CD8-positive, alpha-beta memory T cell (primary cell): ENCODE measurements around the gene COG5. TPM values are rescaled to one million over a fixed set of nuclear protein-coding genes. Genes with fewer than 3 reads are reported as not detected.
"Not testable (repeated sequence)": the region's sequence is repeated elsewhere in the genome, so short reads cannot be mapped to it uniquely, and the experiment has no call there.

Experiments used
- CTCF ChIA-PET: fragments of 350-600 bp; sonication (Branson Sonifier 250); formaldehyde crosslinking; loops from one replicate; lab custom pipeline; 2021; ENCODE audit warnings: antibody characterized with exemption; lab: Charles Lee
- POLR2A ChIA-PET: fragments of 350-600 bp; sonication (Branson Sonifier 250); formaldehyde crosslinking; loops from one replicate; lab custom pipeline; 2021; ENCODE audit warnings: antibody characterized with exemption; lab: Charles Lee
- DNase-seq, 5 donors: peaks; one replicate each; pipeline versions ENCODE4 v3.0.0 to v3.0.0-alpha.2; 2020 to 2022; ENCODE audit warnings: mixed read lengths in 1 of 5
- H3K27ac ChIP-seq: one replicate; pipeline ENCODE4 v1.7.0; 2013; ENCODE audit warnings: low read depth, mild to moderate bottlenecking, low read length, moderate library complexity
- H3K27me3 ChIP-seq: 2 replicates; pipeline ENCODE4 v1.7.0; 2013; ENCODE audit warnings: low read length, mild to moderate bottlenecking; ENCODE audit not compliant: insufficient read depth, poor library complexity, severe bottlenecking
- H3K36me3 ChIP-seq: 2 replicates; pipeline ENCODE4 v1.7.0; 2013; ENCODE audit warnings: mild to moderate bottlenecking, low read length, moderate library complexity; ENCODE audit not compliant: insufficient read depth
- H3K4me1 ChIP-seq: 2 replicates; pipeline ENCODE4 v1.7.0; 2013; ENCODE audit warnings: mild to moderate bottlenecking, low read length, moderate library complexity; ENCODE audit not compliant: insufficient read depth
- H3K4me3 ChIP-seq: 2 replicates; pipeline ENCODE4 v1.7.0; 2013; ENCODE audit warnings: mild to moderate bottlenecking, low read length
- H3K9me3 ChIP-seq: 2 replicates; pipeline ENCODE4 v1.7.0; 2013; ENCODE audit warnings: mild to moderate bottlenecking, low read length
- H3K27ac Mint-ChIP-seq, 8 donors: one replicate each; pipeline ENCODE4 v1.8.0; 2020 to 2021; ENCODE audit warnings: mixed read lengths in 8 of 8, mild to moderate bottlenecking in 6 of 8, inconsistent platforms in 3 of 8, moderate library complexity in 3 of 8
- H3K27me3 Mint-ChIP-seq, 2 donors: one replicate each; pipeline ENCODE4 v1.8.0; 2020 to 2021; ENCODE audit warnings: mixed read lengths in 2 of 2, mild to moderate bottlenecking in 1 of 2, moderate library complexity in 1 of 2
- H3K36me3 Mint-ChIP-seq, 3 donors: one replicate each; pipeline ENCODE4 v1.8.0; 2020 to 2021; ENCODE audit warnings: mixed read lengths in 3 of 3, inconsistent platforms in 1 of 3, mild to moderate bottlenecking in 1 of 3
- H3K4me1 Mint-ChIP-seq, 3 donors: one replicate each; pipeline ENCODE4 v1.8.0; 2020 to 2021; ENCODE audit warnings: mixed read lengths in 3 of 3, inconsistent platforms in 1 of 3, mild to moderate bottlenecking in 1 of 3
- H3K4me3 Mint-ChIP-seq, 7 donors: one replicate each; pipeline ENCODE4 v1.8.0; 2020 to 2021; ENCODE audit warnings: mixed read lengths in 7 of 7, mild to moderate bottlenecking in 6 of 7, moderate library complexity in 4 of 7, inconsistent platforms in 2 of 7
- H3K9me3 Mint-ChIP-seq, 5 donors: one replicate each; pipeline ENCODE4 v1.8.0; 2020 to 2022; ENCODE audit warnings: mixed read lengths in 5 of 5, mild to moderate bottlenecking in 3 of 5, moderate library complexity in 2 of 5, inconsistent platforms in 1 of 5
- polyA plus RNA-seq: library from polyadenylated mRNA; unstranded; fragments of 300-500 nt; fragmentation: Illumina TruSeq; gene quantifications from one replicate; pipeline ENCODE4 v1.2.3, GENCODE V29; 2021
- total RNA-seq, 2 experiments: library from RNA; stranded (reverse); gene quantifications; one replicate each; pipeline ENCODE4 v1.2.3, GENCODE V29; 2021

Gene COG5
- total and polyA plus RNA-seq, 3 experiments from 2014 or later, result 29.2 to 39.4 (median 38.9) TPM

GRCh38 chr7:107232568-107233090, 331.1 kb downstream of the COG5 start:
- POLR2A ChIA-PET, result no interaction called here
- Mint-ChIP-seq H3K36me3 (peaks cover 0 to 66% (median 12%) of the 10 kb centered on the region in 3 donors), H3K4me1 (peaks cover 0 to 1% (median 0%) of the 10 kb centered on the region in 3 donors), H3K27ac (no peak overlapping the region), H3K9me3 (no peaks in the 10 kb centered on the region), H3K27me3 (no peaks in the 10 kb centered on the region), H3K4me3 (no peak overlapping the region)
- Histone ChIP-seq H3K36me3 (no peaks in the 10 kb centered on the region), H3K4me1 (no peaks in the 10 kb centered on the region), H3K9me3 (no peaks in the 10 kb centered on the region), H3K27me3 (no peaks in the 10 kb centered on the region), H3K4me3 (no peak overlapping the region), H3K27ac (no peak overlapping the region)
- DNase-seq, result no peak
- CTCF ChIA-PET, result no interaction called here

GRCh38 chr7:107230334-107230733, 333.4 kb downstream of the COG5 start:
- Histone ChIP-seq H3K36me3 (peaks cover 3% of the 10 kb centered on the region), H3K9me3 (no peaks in the 10 kb centered on the region), H3K4me3 (no peak overlapping the region), H3K4me1 (no peaks in the 10 kb centered on the region), H3K27ac (no peak overlapping the region), H3K27me3 (no peaks in the 10 kb centered on the region)
- Mint-ChIP-seq H3K27me3 (no peaks in the 10 kb centered on the region), H3K9me3 (no peaks in the 10 kb centered on the region), H3K36me3 (peaks cover 3 to 67% (median 12%) of the 10 kb centered on the region in 3 donors), H3K27ac (no peak overlapping the region), H3K4me3 (no peak overlapping the region), H3K4me1 (peaks cover 0 to 1% (median 0%) of the 10 kb centered on the region in 3 donors)
- DNase-seq, result no peak
- CTCF ChIA-PET, result no interaction called here
- POLR2A ChIA-PET, result interaction anchor here (0.7 kb wide), 1 partner anchor 320 kb away, joined by 4 read pairs; no protein-coding TSS in a partner anchor

- Histone ChIP-seq H3K27me3 (no peaks in the 10 kb centered on the region), H3K27ac (no peak overlapping the region), H3K4me1 (no peaks in the 10 kb centered on the region), H3K4me3 (no peak overlapping the region), H3K9me3 (no peaks in the 10 kb centered on the region), H3K36me3 (peaks cover 3% of the 10 kb centered on the region)
- H3K27me3 Mint-ChIP-seq, result no peaks in the 10 kb centered on the region
- CTCF ChIA-PET, result interaction anchor here (0.7 kb wide), 1 partner anchor 14 kb away, joined by 4 read pairs; no protein-coding TSS in a partner anchor
- H3K4me3 Mint-ChIP-seq, result no peak overlapping the region
- H3K9me3 Mint-ChIP-seq, result no peaks in the 10 kb centered on the region
- DNase-seq, result no peak
- H3K36me3 Mint-ChIP-seq, result peaks cover 3 to 69% (median 13%) of the 10 kb centered on the region in 3 donors
- H3K27ac Mint-ChIP-seq, result no peak overlapping the region
- POLR2A ChIA-PET, result no interaction called here
- H3K4me1 Mint-ChIP-seq, result no peaks in the 10 kb centered on the region
Measured at GRCh38 chr7:107228291-107228690, 335.4 kb downstream of the COG5 start.

- Mint-ChIP-seq H3K4me1 (no peaks in the 10 kb centered on the region), H3K27me3 (no peaks in the 10 kb centered on the region), H3K27ac (peak overlapping the region in 1 of 8 donors; percentile 53), H3K9me3 (no peaks in the 10 kb centered on the region), H3K4me3 (no peak overlapping the region), H3K36me3 (peaks cover 10 to 78% (median 14%) of the 10 kb centered on the region in 3 donors)
- ChIA-PET POLR2A (interaction anchor here (0.5 kb wide), 1 partner anchor 10 kb away, joined by 3 read pairs; no protein-coding TSS in a partner anchor), CTCF (interaction anchor here (0.9 kb wide), 1 partner anchor 50 kb away, joined by 3 read pairs; no protein-coding TSS in a partner anchor)
- Histone ChIP-seq H3K27ac (no peak overlapping the region), H3K4me3 (no peak overlapping the region), H3K27me3 (no peaks in the 10 kb centered on the region), H3K9me3 (no peaks in the 10 kb centered on the region), H3K4me1 (no peaks in the 10 kb centered on the region), H3K36me3 (peaks cover 3% of the 10 kb centered on the region)
- no peak for DNase-seq
Measured at GRCh38 chr7:107224374-107225223, 339.1 kb downstream of the COG5 start.

GRCh38 chr7:107220806-107221205, 342.9 kb downstream of the COG5 start:
- H3K27me3 Mint-ChIP-seq, H3K27ac ChIP-seq, H3K4me3 Mint-ChIP-seq, H3K4me3 ChIP-seq, H3K36me3 ChIP-seq, H3K27me3 ChIP-seq, DNase-seq, CTCF ChIA-PET, H3K27ac Mint-ChIP-seq, POLR2A ChIA-PET, H3K4me1 ChIP-seq, H3K9me3 ChIP-seq, H3K4me1 Mint-ChIP-seq: not testable (repeated sequence)
- Mint-ChIP-seq H3K9me3 (peaks cover 2 to 19% (median 5%) of the 10 kb centered on the region in 5 donors), H3K36me3 (peaks cover 18 to 69% (median 28%) of the 10 kb centered on the region in 3 donors)

GRCh38 chr7:107220356-107220755, 343.4 kb downstream of the COG5 start:
- Mint-ChIP-seq H3K4me1 (peaks cover 2 to 5% (median 5%) of the 10 kb centered on the region in 3 donors), H3K4me3 (no peak overlapping the region), H3K9me3 (peaks cover 2 to 20% (median 6%) of the 10 kb centered on the region in 5 donors), H3K36me3 (peaks cover 18 to 66% (median 29%) of the 10 kb centered on the region in 3 donors), H3K27me3 (no peaks in the 10 kb centered on the region), H3K27ac (peak overlapping the region in 1 of 8 donors; percentile 21)
- no peak for DNase-seq
- H3K36me3 ChIP-seq, result no peaks in the 10 kb centered on the region
- H3K27ac ChIP-seq, result no peak overlapping the region
- H3K4me3 ChIP-seq, result no peak overlapping the region
- H3K4me1 ChIP-seq, result no peaks in the 10 kb centered on the region
- H3K9me3 ChIP-seq, result no peaks in the 10 kb centered on the region
- ChIA-PET POLR2A (no interaction called here), CTCF (no interaction called here)
- no peaks in the 10 kb centered on the region for H3K27me3 ChIP-seq

- ChIA-PET CTCF (no interaction called here), POLR2A (no interaction called here)
- H3K4me3 ChIP-seq, result no peak overlapping the region
- H3K4me1 ChIP-seq, result no peaks in the 10 kb centered on the region
- no peaks in the 10 kb centered on the region for H3K9me3 ChIP-seq
- H3K27me3 ChIP-seq, result no peaks in the 10 kb centered on the region
- no peak overlapping the region for H3K27ac ChIP-seq
- Mint-ChIP-seq H3K27me3 (no peaks in the 10 kb centered on the region), H3K27ac (no peak overlapping the region), H3K36me3 (peaks cover 20 to 66% (median 34%) of the 10 kb centered on the region in 3 donors), H3K4me3 (no peak overlapping the region), H3K9me3 (peaks cover 8 to 23% (median 10%) of the 10 kb centered on the region in 5 donors), H3K4me1 (peaks cover 3 to 5% (median 5%) of the 10 kb centered on the region in 3 donors)
- H3K36me3 ChIP-seq, result no peaks in the 10 kb centered on the region
- DNase-seq, result no peak
Measured at GRCh38 chr7:107219563-107220244, 344.0 kb downstream of the COG5 start.
